GM21381 (cell line): ENCODE data around the gene STH.
"Not testable (repeated sequence)": the region's sequence is repeated elsewhere in the genome, so short reads cannot be mapped to it uniquely, and the experiment has no call there.

ENCODE experiments used
- ATAC-seq: cut with Tn5 transposase; IDR thresholded peaks from one replicate; pipeline ENCODE4 v1.9.1; 2021; ENCODE audit warnings: mild to moderate bottlenecking, moderate library complexity; ENCODE audit not compliant: unreplicated experiment

Gene STH, protein sequence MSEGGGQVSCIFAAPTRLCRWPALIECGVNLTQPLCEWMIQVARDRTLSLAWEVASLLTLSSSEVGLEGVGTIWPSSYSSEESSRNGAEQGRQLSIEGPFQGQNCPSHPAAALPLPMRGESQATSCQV

DNA sequence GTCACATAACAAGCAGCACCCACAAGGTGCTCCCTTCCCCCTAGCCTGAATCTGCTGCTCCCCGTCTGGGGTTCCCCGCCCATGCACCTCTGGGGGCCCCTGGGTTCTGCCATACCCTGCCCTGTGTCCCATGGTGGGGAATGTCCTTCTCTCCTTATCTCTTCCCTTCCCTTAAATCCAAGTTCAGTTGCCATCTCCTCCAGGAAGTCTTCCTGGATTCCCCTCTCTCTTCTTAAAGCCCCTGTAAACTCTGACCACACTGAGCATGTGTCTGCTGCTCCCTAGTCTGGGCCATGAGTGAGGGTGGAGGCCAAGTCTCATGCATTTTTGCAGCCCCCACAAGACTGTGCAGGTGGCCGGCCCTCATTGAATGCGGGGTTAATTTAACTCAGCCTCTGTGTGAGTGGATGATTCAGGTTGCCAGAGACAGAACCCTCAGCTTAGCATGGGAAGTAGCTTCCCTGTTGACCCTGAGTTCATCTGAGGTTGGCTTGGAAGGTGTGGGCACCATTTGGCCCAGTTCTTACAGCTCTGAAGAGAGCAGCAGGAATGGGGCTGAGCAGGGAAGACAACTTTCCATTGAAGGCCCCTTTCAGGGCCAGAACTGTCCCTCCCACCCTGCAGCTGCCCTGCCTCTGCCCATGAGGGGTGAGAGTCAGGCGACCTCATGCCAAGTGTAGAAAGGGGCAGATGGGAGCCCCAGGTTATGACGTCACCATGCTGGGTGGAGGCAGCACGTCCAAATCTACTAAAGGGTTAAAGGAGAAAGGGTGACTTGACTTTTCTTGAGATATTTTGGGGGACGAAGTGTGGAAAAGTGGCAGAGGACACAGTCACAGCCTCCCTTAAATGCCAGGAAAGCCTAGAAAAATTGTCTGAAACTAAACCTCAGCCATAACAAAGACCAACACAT, at the start of gene STH:
TSS of gene STH (plus strand) at position 264 of the 913 bp plus-strand sequence. CDS start at position 294, 30 bp downstream.
- no peak for ATAC-seq

DNA sequence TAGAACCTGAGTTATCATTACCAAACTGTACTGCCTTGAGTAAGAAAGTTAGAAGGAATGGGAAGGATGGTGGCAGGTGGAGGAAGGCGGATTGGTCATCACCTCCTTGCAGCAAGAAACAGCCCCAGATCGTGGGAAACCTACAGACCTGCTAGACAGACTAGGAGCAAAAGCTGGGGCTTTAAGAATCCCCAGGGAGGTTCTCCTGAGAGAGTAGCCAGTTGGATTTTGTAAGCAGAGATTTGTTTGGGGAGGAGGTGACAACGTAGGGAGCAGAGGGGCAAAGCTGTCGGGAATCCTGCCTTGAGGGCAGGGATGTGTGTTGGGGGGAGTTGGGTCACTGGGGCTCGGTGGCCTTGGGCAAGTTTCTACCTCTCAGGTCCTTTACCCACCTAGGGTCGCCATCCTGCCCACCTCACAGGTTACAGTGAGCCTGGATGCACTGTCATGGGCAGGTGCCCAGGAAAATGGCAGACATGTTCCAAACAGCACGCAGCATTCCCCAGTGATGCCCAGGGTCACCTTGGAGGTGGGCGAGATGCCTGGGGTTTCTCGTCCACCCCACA, 49.2 kb upstream of the STH start:
- no peak for ATAC-seq

DNA sequence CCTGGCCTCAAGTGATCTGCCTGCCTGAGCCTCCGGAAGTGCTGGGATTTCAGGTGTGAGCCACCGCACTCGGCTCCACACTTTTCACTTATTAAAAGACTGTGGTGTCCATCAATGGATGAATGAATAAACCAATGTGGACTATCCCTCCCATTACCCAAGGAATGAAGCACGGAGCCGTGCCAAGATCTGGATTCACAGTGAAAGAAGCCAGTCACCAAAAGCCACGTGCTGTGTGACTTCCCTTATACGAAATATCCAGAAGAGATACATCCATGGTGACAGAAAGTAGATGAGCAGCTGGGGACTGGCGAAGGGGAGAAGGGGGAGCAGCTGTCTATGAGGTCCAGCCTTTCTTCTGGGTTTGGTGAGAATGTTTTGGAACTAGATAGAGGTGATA, 48.2 kb upstream of the STH start:
- no peak for ATAC-seq

DNA sequence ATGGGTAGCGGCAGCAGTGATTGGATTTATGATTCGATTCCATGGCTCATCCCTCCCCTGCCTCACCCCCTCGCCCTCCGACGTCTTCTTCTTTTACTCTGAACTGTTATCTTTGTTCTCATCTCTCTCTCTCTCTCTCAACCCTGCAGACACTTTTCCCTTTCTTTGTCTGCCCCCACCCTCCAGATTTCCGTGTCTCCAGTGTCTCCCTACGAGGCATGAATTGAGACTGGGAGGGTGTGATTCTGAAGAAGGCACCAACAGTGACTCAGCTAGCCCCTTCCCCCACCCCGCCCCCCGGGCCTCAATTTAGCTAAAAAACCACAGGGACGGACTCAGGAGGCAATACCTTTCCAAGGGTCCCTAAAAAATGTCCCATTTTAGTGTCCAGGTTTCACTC, 47.6 kb upstream of the STH start:
- ATAC-seq, result no peak

DNA sequence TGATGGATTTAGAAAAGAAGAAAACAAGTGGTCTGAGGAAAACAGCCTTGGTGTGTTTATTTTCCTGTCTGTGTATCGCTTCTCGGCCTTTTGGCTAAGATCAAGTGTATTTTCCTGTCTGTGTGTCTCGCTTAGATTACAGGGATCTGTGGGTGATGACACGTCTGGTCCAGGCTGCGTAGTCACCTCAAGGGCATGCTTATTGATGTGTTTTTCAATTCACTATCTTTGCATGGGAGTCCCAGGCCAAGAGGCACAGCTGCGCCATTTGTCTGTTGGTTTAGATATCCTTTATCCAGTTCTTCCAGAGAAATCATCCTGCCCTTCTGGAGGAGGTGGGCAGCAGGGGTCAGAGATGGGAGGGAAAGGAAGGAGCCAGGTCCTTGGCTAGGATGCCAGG, 47.1 kb upstream of the STH start:
- ATAC-seq, result no peak

DNA sequence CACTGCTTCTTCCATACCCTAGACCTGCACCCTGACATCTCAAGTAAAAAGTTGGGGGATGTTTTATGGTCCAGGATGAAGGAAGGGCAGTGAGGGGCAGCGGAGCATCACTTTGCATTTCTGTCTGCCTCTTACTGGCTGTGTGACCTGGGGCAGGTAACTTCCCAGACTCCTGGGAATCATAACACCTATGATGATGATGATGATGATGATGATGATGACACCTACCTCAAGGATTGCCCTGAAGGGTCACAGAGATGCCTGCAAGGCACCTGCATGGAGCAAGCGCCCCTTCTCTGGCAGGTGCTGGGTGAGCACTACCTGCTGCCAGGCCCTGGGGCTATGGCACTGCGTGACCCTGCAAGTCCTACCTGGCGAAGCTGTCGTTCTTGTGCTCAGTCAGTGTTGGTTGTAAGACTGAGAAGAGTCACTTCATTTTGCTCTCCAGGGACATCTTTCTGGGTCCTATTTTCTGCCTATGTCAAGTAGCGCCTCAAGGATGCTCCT, 46.2 kb upstream of the STH start:
- no peak for ATAC-seq

DNA sequence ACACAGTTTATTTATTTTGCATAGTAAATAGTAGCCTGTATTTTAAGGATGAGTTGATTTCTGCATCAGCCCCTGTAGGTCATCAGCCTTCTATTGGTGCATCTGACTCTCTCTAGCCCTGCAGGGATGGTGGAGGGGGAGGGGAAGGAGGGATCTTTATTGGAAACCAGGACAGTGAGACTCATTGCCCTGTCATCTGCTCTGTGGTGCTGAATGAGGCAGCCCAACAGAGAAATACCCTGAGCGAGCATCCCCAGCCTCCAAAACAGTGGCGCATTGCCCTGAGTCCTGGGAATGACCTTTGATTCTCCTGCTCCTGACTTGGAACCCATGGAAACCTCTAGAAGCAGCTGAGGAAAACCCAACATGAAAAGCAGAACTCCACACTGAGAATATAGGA, 45.5 kb upstream of the STH start:
- no peak for ATAC-seq

DNA sequence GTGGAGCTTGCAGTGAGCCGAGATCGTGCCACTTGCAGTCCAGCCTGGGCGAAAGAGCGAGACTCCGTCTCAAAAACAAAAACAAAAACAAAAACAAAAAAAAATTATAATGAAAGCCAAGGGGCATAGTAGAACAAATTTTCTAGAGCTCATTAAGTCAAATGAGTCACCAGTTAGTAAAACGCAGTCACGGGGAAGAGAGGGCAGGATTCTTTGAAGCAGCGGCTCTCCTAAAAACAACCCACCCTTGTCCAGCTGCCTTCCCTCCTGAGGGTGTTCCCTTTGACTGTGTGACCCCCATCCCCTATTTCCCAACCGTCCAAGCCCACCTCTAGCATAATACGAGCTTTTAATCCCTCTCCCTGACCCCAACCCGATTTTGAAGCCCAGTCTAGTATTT, 44.1 kb upstream of the STH start:
- ATAC-seq, result no peak

DNA sequence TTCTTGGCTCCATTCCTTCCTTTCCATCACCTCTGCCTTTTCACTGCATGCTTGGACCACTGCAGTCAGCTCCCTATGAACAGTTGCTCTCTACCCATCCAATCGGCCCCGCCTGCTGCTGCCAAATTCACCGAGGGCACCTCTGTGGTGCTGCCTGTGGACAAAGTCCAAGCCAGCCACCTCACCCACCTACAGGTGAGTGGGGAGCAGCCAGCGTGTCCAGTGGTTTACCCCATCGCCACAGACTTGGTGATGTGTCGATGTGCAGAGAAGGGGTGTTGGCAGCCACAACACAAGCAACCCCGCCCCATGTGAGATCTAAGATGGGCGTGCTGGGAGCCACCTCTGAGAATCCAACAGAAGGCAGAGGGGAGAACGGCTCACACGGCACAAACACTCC, 43.7 kb upstream of the STH start:
- no peak for ATAC-seq

DNA sequence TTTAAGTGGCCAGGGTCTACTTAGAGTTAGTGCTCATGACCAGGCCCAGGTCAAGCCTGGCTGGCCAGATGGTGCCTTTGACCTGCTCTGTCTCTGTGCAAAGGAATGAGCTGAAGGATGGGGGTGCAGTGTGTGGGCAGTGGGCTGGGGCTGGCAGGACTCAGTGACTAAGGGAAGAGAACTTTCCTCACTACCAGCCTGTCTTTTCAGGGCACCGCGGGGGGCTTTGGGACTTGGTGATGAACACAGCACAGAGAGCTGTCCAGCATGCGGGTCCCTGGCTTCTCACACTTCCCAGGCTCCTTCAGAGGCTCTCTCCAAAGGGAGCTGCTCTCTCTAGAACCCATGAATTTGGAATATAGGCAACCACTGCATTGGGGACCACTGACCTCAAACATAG, 43.0 kb upstream of the STH start:
- ATAC-seq, result no peak

DNA sequence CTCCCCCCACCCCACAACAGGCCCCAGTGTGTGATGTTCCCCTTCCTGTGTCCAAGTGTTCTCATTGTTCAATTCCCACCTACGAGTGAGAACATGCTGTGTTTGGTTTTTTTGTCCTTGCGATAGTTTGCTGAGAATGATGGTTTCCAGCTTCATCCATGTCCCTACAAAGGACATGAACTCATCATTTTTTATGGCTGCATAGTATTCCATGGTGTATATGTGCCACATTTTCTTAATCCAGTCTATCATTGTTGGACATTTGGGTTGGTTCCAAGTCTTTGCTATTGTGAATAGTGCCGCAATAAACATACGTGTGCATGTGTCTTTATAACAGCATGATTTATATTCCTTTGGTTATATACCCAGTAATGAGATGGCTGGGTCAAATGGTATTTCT, 42.3 kb upstream of the STH start:
- not testable (repeated sequence) for ATAC-seq

DNA sequence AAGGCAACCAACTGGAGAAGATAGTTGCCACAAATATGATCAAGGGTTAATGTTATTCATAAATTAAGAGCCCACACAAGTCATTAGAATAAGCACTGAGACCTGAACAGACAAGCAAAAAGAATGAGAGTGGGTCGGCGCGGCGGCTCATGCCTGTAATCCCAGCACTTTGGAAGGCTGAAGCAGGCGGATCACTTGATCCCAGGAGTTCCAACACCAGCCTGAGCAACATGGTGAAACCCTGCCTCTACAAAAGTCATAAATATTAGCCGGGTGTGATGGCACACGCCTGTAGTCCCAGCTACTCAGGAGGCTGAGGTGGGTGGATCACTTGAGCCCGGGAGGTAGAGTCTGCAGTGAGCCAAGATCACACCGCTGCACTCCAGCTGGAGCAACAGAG, 40.7 kb upstream of the STH start:
- no peak for ATAC-seq

DNA sequence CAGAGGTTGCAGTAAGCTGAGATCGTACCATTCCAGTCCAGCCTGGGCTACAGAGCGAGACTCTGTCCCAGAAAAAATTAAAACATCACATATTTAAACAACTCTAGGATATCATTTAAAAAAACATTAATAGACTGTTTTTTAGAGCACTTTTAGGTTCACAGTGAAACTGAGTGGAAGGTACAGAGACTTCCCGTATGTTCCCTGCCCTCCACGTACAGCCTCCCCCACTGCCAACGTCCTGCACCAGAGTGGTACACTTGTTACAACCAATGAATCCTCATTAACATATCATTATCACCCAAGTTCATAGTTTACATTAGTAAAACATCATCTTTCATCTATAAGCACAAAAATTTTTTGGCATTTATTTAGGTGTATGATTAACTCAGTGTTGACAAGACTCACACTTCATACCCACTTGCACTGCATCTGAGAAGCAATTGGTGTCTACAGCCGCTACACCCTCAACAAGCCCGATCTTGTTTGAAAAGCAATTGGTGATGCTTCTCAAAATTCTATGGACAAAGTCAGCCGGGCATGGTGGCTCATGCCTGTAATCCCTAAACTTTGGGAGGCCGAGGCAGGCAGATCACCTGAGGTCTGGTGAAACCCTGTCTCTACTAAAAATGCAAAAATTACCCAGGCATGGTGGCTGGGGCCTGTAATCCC, 39.9 kb upstream of the STH start:
- ATAC-seq, result no peak

DNA sequence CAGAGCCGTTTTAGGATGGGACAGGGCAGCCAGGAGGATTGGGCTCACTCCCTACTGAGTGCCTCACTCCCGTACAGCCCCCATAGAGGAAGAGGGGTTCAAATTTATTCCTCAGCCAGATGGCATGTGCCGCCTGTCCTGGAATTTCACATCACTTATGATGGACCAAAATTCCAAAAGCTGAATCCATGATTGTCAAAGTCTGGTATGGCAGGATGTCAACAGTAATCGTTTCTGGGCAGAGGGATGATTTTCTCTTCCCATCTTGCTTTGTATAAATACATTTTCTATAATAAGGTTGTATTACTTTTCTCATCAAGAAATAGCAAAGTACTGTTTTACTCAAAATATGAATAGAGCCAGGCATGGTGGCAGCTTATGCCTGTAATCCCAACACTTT, 38.7 kb upstream of the STH start:
- ATAC-seq, result no peak

DNA sequence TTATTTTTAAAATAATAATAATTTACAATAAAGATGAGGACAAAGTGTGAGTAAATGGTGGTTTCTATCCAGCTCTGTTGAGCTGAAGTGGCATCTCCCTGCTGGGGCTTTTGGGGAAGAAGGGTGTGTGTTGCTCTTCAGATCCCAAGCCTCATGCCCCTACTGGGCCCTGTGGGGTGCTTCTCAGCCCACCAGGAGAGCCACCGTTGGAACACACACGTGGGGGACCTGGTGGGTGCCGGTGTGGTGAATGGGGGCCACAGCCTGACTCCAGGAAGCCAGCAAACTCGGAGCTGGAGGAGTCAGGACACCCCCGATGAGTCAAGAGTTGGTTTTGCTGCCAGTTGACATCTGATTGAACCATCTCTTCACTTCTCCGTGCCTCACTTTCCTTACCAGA, 37.8 kb upstream of the STH start:
- ATAC-seq, result no peak

DNA sequence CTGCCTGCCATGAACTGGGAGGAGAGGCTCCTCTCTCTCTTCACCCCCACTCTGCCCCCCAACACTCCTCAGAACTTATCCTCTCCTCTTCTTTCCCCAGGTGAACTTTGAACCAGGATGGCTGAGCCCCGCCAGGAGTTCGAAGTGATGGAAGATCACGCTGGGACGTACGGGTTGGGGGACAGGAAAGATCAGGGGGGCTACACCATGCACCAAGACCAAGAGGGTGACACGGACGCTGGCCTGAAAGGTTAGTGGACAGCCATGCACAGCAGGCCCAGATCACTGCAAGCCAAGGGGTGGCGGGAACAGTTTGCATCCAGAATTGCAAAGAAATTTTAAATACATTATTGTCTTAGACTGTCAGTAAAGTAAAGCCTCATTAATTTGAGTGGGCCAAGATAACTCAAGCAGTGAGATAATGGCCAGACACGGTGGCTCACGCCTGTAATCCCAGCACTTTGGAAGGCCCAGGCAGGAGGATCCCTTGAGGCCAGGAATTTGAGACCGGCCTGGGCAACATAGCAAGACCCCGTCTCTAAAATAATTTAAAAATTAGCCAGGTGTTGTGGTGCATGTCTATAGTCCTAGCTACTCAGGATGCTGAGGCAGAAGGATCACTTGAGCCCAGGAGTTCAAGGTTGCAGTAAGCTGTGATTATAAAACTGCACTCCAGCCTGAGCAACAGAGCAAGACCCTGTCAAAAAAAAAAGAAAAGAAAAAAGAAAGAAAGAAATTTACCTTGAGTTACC, 36.7 kb upstream of the STH start:
- ATAC-seq, result no peak

DNA sequence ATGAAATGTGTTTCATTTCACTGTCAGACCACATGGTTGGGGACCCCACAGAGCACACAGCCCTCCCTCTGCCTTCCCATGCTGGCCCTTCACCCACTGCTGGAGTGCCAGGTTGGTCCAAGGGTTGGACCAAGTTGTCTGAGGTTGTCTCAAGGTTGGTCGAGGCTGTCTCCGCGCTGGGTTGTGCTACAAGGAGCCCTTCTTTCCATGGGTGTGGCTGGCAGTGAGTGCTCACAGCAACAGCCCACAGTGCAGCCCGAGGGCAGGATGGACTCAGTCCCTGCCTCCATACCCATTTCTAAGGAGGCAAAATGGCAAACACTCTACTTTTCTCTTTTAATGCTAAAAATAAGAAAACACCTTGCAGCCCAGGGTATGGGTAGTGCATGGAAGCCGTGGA, 35.8 kb upstream of the STH start:
- no peak for ATAC-seq

DNA sequence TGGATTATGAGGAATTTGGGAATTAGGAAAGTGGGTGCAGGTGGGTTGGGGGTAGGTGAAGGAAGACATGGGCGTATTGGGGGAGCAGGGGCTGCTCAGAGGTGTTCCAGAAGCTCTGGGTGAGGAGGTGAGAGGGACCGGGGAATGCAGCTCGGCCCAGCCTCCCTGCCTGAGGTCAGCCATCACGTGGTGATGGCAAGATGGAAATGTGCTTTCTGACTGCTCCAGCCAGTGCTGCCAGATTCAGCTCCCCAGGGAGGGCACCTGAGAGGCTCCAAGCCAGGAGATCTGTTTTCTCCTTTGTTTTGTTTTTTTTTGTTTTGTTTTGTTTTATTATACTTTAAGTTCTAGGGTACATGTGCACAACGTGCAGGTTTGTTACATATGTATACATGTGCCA, 35.2 kb upstream of the STH start:
- no peak for ATAC-seq

DNA sequence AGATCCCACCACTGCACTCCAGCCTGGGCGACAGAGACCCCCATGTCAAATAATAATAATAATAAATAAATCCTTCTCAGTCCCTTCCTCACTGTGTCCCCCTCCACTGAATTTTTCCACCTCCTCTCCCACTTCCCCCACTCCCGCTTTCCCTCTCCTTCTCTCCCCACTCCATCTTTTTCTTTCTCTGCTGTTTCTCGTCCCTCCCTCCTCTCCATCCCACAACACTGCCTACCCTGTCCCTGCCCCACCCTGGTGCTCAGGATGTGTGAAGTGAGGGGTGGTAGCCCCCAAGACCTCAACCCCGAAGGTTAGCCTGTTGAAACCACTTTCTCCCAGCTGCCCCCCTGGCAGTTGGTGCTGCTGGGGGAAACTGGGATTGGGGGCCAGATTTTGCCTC, 34.4 kb upstream of the STH start:
- ATAC-seq, result no peak

DNA sequence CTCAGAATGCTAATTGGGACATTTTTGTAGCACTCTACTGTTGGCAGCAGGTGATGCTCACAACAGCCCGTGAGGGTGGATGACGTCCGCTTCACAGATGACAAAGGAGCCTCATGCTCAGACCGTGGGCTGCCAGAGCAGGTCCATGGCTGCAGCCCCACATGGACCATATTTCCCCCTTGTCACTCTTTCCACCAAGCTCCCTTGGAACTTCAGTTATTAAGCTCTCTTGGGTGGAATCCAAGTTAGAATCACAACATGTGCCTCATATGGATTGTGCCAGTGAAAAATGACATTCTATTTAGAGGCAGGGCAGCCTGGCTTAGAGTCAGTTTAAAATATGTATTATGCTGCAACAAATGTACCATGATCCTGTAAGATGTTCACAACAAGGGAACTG, 33.2 kb upstream of the STH start:
- ATAC-seq, result no peak
